OCI-LY7 (cell line): Measurements from ENCODE around the gene CCDC81. TPM values are rescaled to one million over a fixed set of nuclear protein-coding genes. Genes with fewer than 3 reads are reported as not detected.

ENCODE experiments used
- Bru-seq: library from RNA; stranded (reverse); fragments of 400-500 nt; gene quantifications from one replicate; lab custom pipeline; 2021; lab: Mats Ljungman, UMichigan
- BruChase-seq, 2 experiments: library from RNA; stranded (reverse); fragments of 400-500 nt; gene quantifications; one replicate each; lab custom pipeline; 2021; lab: Mats Ljungman, UMichigan
- BruUV-seq: library from RNA; stranded (reverse); fragments of 400-500 nt; replicated peaks from 2 replicates; lab custom pipeline; 2021; lab: Mats Ljungman, UMichigan
- CTCF ChIA-PET: fragments of 300-600 bp; sonication (Branson Sonifier 250); formaldehyde crosslinking; loops from one replicate; lab custom pipeline; 2022; ENCODE audit warnings: antibody characterized with exemption; ENCODE audit not compliant: unreplicated experiment; lab: Charles Lee
- POLR2A ChIA-PET: fragments of 300-600 bp; sonication (Branson Sonifier 250); formaldehyde crosslinking; loops from one replicate; lab custom pipeline; 2022; ENCODE audit warnings: antibody characterized with exemption; lab: Charles Lee
- DNase-seq: peaks from one replicate; pipeline ENCODE4 v3.0.0-alpha.2; 2015; ENCODE audit warnings: low spot score
- H2AFZ ChIP-seq: fragments of 200-600 bp; sonication (generic), shearing (Covaris generic); 2 replicates; pipeline ENCODE4 v1.6.1; 2014; ENCODE audit warnings: mild to moderate bottlenecking, antibody characterized with exemption, low read length, moderate library complexity
- H3K27ac ChIP-seq: fragments of 200-600 bp; sonication (generic); 2 replicates; pipeline ENCODE4 v1.5.1; 2014; ENCODE audit warnings: mixed run types, low read depth, mild to moderate bottlenecking, moderate library complexity, low read length, inconsistent platforms; ENCODE audit not compliant: poor library complexity, severe bottlenecking
- H3K36me3 ChIP-seq: fragments of 200-600 bp; sonication (generic); 2 replicates; pipeline ENCODE4 v1.6.1; 2014; ENCODE audit warnings: mild to moderate bottlenecking, antibody characterized with exemption, low read length, moderate library complexity, mixed read lengths; ENCODE audit not compliant: insufficient read depth
- H3K4me1 ChIP-seq: fragments of 200-600 bp; sonication (generic); 2 replicates; pipeline ENCODE4 v1.5.1; 2014; ENCODE audit warnings: mild to moderate bottlenecking, low read length; ENCODE audit not compliant: insufficient read depth, poor library complexity, severe bottlenecking
- H3K4me2 ChIP-seq: fragments of 200-600 bp; sonication (generic); 2 replicates; pipeline ENCODE4 v1.6.1; 2014; ENCODE audit warnings: mild to moderate bottlenecking, low read length
- H3K4me3 ChIP-seq: fragments of 200-600 bp; sonication (generic); 2 replicates; pipeline ENCODE4 v1.5.1; 2014; ENCODE audit warnings: mild to moderate bottlenecking, low read depth, low read length; ENCODE audit not compliant: poor library complexity, severe bottlenecking
- H3K79me2 ChIP-seq: fragments of 200-600 bp; sonication (generic); 2 replicates; pipeline ENCODE4 v1.6.1; 2016; ENCODE audit warnings: low read depth, mild to moderate bottlenecking, low read length, moderate library complexity, mixed read lengths; ENCODE audit not compliant: insufficient read depth
- H3K9me2 ChIP-seq: fragments of 200-600 bp; sonication (generic); 2 replicates; pipeline ENCODE4 v1.6.1; 2016; ENCODE audit warnings: mild to moderate bottlenecking, low read length, mixed read lengths; ENCODE audit not compliant: insufficient read depth
- H3K9me3 ChIP-seq: fragments of 200-600 bp; sonication (generic); 2 replicates; pipeline ENCODE4 v1.6.1; 2014; ENCODE audit warnings: mild to moderate bottlenecking, mixed run types, low read length, mixed read lengths
- H4K20me1 ChIP-seq: fragments of 200-600 bp; sonication (generic); 2 replicates; pipeline ENCODE4 v1.6.1; 2014; ENCODE audit warnings: mild to moderate bottlenecking, antibody characterized with exemption, low read length, moderate library complexity, mixed read lengths; ENCODE audit not compliant: insufficient read depth
- CTCF ChIP-seq: fragments of 200-600 bp; sonication (generic); conservative IDR thresholded peaks from 2 replicates; pipeline ENCODE4 v1.5.1; 2014; ENCODE audit warnings: mild to moderate bottlenecking, antibody characterized with exemption, low read length, moderate library complexity, mixed read lengths
- EZH2phosphoT487 ChIP-seq: fragments of 200-600 bp; sonication (generic); IDR thresholded peaks from 2 replicates; pipeline ENCODE4 v1.6.1; 2018; ENCODE audit warnings: low read depth, borderline replicate concordance, mild to moderate bottlenecking, mixed run types, antibody characterized with exemption, low read length, moderate library complexity, mixed read lengths
- intact Hi-C: fragments of 100-400 bp; cut with micrococcal nuclease; formaldehyde crosslinking; loops from one replicate; pipeline ENCODE4 v1.10.0; 2022; ENCODE audit not compliant: unreplicated experiment
- long read RNA-seq: library from polyadenylated mRNA; stranded (forward); transcript quantifications from one replicate; pipeline ENCODE4 v2.0.0, GENCODE V29; 2022
- total RNA-seq, 2 experiments: library from RNA; depleted of rRNA in 1 of 2; stranded (reverse); fragments of >200 nt in 1 of 2; shearing (Covaris generic) in 1 of 2; gene quantifications; 2 replicates each; pipeline ENCODE4 v1.2.3, GENCODE V29; 2014 to 2022

The CCDC81 gene
- total RNA-seq (2014; rRNA removed; shearing (Covaris generic)) (0.26 and 0.41 TPM in 2 replicates), total RNA-seq (2022) (0.87 and 1.0 TPM in 2 replicates), Bru-seq, nascent RNA (percentile 33 among the genes with signal in this experiment), BruChase-seq, experiment 1, labeled RNA remaining after a 6-hour chase (percentile 32 among the genes with signal in this experiment), BruChase-seq, experiment 2, labeled RNA remaining after a 2-hour chase (percentile 39 among the genes with signal in this experiment)
- long read RNA-seq, partial matches to known transcripts, result 0 of 1 reads
- long read RNA-seq, other reads (novel, unspliced or antisense), result 1 of 1 reads

DNA sequence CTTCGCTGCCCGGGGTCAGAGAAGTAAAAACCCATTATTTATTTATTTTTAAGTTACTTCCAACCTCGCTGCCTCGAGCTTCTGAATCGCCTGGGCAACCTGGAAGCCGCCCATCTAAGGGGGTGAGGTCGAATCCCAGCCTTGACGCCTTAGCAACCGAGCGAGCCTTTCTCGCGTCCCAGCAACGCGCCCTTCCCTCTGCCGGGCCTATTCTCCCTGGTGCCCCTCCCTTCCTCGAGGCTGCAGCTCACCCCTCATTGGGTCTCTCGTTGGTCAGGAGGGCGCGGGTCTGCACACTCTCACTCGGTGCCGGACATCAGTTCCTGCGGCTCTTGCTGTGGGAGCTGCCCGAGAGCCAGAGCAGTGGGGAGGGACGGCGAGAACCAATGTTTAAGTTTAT, at the start of gene CCDC81:
Gene CCDC81, plus strand, starts transcription at position 302 of the 400 bp plus-strand sequence. CDS start 277 bp downstream, outside the sequence.
- Histone ChIP-seq H3K27ac (no peak within 1 kb of the TSS), H3K4me3 (no peak within 1 kb of the TSS), H3K36me3 (no peaks in the 10 kb centered on the region), H3K9me2 (no peaks in the 10 kb centered on the region), H3K4me2 (no peak within 1 kb of the TSS), H3K79me2 (no peaks in the 10 kb centered on the region), H4K20me1 (no peaks in the 10 kb centered on the region), H3K4me1 (no peaks in the 10 kb centered on the region), H2AFZ (no peak within 1 kb of the TSS), H3K9me3 (no peaks in the 10 kb centered on the region)
- intact Hi-C loops, result no loop called here
- ChIA-PET POLR2A (no interaction called here), CTCF (no interaction called here)
- no peak for DNase-seq
- BruUV-seq, result no TSS peak
- TF ChIP-seq EZH2phosphoT487 (no peak), CTCF (no peak)

DNA sequence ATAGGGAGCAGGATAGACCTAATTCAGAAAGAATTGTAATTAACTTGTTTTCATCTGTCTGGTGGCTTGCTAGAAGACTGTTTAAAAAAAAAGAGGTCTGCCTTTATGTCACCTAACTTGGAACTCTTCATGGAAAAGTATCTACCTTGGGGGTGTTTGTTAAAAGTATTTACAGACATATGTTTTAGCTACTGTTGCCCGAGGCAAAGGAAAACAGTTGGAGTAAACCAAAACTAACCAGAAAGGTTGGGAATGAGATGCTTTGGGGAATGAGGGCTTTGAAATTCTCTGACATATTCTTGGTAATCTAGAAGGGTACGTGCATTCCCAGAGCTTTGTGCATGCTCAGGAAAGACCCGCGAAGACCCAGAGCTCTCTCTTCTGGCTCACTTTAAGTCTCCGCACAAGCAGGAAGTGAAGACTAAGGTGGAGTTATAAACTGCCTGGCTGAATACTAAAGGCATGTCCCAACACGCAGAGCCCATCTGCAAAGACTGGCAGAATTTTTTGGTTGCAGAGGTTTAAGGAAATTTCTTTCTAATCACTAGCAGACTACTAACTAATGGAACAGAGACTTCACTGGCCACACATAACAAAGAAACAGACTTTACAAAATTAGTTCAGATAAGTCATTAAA, 39.4 kb upstream of the CCDC81 start:
- Histone ChIP-seq H4K20me1 (no peaks in the 10 kb centered on the region), H3K4me1 (peaks cover under 1% of the 10 kb centered on the region), H3K4me2 (no peak overlapping the region), H3K9me2 (no peaks in the 10 kb centered on the region), H3K36me3 (peaks cover 67% of the 10 kb centered on the region), H3K27ac (no peak overlapping the region), H3K4me3 (no peak overlapping the region), H3K79me2 (no peaks in the 10 kb centered on the region), H2AFZ (no peak overlapping the region), H3K9me3 (no peaks in the 10 kb centered on the region)
- no TSS peak for BruUV-seq
- intact Hi-C loops, result no loop called here
- CTCF ChIA-PET, result interaction anchor here (0.6 kb wide), 1 partner anchor 802 kb away, joined by 3 read pairs; no protein-coding TSS in a partner anchor
- POLR2A ChIA-PET, result interaction anchor here (0.6 to 1.6 kb wide), 3 partner anchors 11 to 451 kb away, joined by 5 to 7 read pairs (median 6); no protein-coding TSS in a partner anchor
- DNase-seq, result no peak
- TF ChIP-seq EZH2phosphoT487, result no peak
- TF ChIP-seq CTCF, result no peak

GRCh38 chr11:86337227-86337626, 37.5 kb upstream of the CCDC81 start:
- intact Hi-C loops, result no loop called here
- H3K27ac ChIP-seq, result no peak overlapping the region
- H3K9me2 ChIP-seq, result no peaks in the 10 kb centered on the region
- no peak for DNase-seq
- no peak for TF ChIP-seq CTCF
- no peak for TF ChIP-seq EZH2phosphoT487
- no peak overlapping the region for H2AFZ ChIP-seq
- BruUV-seq, result no TSS peak
- no peaks in the 10 kb centered on the region for H4K20me1 ChIP-seq
- H3K4me3 ChIP-seq, result no peak overlapping the region
- peaks cover 4% of the 10 kb centered on the region; the same call in 1 of the 2 replicates for H3K79me2 ChIP-seq
- H3K9me3 ChIP-seq, result no peaks in the 10 kb centered on the region
- ChIA-PET CTCF (no interaction called here), POLR2A (no interaction called here)
- peaks cover 65% of the 10 kb centered on the region for H3K36me3 ChIP-seq
- H3K4me2 ChIP-seq, result no peak overlapping the region
- H3K4me1 ChIP-seq, result no peaks in the 10 kb centered on the region
